NCI-H146 treated with DMSO at 0.1 percent for 48 hours (cell line): ENCODE results near the gene LHFPL4.
"Not testable (repeated sequence)": the region's sequence is repeated elsewhere in the genome, so short reads cannot be mapped to it uniquely, and the experiment has no call there.

Experiments used
- DNase-seq: peaks from one replicate; lab custom pipeline; 2025; ENCODE audit not compliant: unreplicated experiment; lab: John Stamatoyannopoulos, UW

LHFPL4 gene

GRCh38 chr3:9542182-9542581, 11.4 kb downstream of the LHFPL4 start:
- DNase-seq = no peak

DNA sequence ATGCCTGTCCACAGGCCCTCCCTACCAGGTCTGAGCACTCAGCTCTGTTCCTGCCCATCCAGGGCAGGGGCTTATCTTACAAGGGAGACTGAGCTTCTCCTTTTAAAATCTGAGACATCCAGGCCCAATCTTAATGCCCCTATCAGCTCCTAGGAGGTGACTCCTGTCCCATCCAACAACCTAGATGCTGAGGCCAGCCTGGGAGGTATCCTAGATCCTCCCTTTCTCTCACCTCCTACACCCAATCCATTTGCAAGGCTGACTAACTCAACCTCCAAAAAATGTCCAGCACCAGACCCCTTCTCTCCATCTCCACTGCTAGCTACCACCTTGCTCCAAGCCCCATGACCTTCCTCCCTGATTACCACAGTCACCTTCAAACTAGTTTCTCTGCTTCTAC, 17.4 kb downstream of the LHFPL4 start:
- DNase-seq = no peak

GRCh38 chr3:9534429-9534828, 19.2 kb downstream of the LHFPL4 start:
- DNase-seq = no peak

DNA sequence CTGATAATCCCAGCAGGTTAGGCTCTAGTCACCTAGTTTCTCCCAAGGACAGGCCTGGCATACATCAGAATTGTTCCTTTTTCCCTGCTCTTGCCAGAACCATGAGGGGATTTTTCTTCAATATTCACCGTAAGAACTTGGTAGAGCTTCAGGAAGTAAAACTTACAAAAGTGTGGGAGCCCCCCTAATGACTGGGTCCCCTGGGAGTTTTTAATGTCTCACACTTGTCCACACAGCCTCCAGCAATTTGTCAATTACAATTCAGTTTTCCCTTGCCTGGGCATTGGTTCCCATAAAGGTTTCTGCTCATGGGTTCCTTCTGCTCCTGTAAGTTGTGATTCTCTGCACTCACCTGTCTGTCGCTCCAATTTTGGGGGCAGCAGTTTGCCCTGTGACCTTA, 28.5 kb downstream of the LHFPL4 start:
- no peak for DNase-seq

- no peak for DNase-seq
Measured at GRCh38 chr3:9514956-9515355, 38.7 kb downstream of the LHFPL4 start.

- DNase-seq = no peak
Measured at GRCh38 chr3:9514306-9514705, 39.3 kb downstream of the LHFPL4 start.

GRCh38 chr3:9512456-9513045, 41.1 kb downstream of the LHFPL4 start:
- no peak for DNase-seq

DNA sequence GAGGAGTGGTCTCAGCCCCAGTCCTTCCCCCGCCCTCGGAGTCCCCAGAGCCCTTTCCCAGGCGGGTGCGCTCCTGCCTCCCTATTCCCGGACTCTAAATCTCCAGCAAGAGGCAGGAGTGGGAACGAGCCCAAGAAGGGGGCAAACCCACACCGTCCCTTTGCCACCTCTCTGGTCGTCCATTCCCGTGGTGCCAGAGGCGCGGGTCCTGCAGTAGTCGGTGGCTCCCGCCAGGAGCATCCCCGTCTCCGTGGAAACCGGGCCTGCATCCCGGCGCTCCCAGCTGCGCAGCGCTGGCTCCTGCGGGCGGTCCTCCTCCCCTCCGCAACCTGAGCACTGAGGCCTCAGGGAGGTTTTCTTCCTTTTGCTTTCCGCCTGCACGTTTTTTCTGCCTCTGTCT, 44.8 kb downstream of the LHFPL4 start:
- DNase-seq = no peak

DNA sequence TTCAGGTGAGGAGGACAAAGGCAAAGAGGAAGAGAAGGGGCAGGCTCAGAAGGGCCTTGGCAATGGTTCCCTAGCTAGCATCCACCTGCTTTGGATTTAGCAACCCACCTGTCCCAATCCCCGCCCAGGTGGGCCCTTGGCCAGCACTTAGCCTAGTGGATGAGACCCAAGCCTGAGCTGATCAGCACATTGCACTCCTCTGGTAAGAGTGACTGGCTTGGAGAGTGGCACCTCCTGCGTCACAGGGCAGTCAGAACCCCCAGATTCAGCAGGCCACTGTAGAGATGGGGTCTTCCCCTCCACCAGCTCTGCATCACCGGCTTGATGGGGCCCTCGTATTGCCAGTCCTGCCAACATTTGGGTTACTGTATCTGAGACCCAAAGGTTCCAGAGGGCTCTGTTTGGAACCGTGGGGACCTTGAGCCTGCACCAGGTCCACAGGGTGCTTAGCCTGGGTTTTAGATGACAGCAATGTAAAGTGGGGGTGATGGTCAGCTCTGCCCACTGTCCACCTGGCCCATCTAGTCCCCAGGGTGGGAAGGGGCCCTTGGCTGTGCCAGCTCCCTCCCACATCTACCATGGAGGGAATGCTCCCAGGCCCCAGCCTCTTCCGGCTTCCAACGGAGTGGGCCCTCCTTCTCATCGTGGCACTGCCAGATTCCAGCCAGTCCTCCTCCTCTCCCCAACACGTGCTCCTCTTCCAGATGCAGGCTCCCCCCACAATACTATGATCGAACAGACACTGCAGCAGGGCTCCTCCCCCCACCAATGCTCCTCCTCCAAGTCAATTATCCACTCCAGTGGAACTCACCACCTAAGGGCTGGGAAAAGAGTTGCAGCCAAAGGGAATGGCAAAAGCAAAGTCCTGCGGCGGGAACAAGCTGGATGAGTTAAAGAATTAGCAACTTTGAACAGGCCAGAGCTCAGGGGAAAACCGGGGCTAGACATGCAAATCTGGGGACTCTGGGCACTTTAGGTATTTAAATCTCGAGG, 45.7 kb downstream of the LHFPL4 start:
- DNase-seq = no peak

- no peak for DNase-seq
Measured at GRCh38 chr3:9503283-9503682, 50.3 kb downstream of the LHFPL4 start.

DNA sequence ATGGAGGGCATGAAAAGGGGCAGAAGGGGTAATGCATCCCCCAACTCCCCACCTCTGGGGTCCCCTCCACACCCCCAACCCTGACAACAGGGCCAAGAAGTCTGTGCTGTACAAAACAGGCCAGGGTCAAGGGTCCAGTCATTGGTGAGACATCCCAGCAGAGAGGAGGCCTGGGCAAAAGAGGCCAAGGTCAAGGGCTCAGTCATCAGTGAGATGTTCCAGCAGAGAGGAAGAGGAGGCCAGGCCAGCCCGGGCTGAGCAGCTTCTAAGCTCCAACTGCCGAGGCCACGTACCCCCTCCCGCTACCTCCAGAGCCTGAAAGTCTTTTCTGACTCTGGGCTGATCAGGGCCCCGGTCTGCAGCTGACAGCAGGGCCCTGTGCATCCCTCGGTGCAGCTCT, 52.4 kb downstream of the LHFPL4 start:
- DNase-seq = no peak

- peak; percentile 14 for DNase-seq
Measured at GRCh38 chr3:9500108-9501050, 53.2 kb downstream of the LHFPL4 start.

DNA sequence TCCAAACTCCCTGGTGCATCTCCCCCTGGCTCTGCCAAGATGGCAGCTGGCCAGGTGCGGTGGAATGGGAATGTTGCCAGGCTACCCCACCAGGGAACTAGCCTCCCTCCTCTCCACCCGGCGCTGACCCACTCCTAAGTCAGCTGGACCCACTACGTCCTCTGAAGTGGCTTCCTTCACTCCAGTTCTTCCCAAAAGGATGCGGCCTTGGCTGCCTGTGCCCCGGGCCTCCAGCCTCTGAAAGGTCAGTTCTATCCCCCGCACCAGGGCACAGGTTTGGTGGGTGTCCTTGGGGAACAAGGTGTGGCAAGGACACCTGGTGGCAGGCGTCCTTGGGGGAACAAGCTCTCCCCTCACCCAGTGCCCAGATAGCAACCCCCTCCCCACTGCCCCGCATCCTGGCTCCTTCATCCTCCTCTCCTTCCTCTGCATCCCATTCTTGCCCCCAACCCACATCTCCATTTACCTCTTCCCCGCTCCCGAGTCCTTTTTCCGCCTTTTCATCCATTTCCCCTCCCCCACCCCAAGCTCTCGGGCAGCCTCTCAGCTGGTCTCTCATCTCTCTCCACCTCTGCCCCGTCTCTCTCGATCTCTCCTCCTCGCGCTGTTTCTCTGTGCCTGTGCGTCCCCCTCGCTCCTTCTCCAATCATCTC, 54.0 kb downstream of the LHFPL4 start:
- no peak for DNase-seq

GRCh38 chr3:9498781-9499180, 54.8 kb downstream of the LHFPL4 start:
- no peak for DNase-seq

DNA sequence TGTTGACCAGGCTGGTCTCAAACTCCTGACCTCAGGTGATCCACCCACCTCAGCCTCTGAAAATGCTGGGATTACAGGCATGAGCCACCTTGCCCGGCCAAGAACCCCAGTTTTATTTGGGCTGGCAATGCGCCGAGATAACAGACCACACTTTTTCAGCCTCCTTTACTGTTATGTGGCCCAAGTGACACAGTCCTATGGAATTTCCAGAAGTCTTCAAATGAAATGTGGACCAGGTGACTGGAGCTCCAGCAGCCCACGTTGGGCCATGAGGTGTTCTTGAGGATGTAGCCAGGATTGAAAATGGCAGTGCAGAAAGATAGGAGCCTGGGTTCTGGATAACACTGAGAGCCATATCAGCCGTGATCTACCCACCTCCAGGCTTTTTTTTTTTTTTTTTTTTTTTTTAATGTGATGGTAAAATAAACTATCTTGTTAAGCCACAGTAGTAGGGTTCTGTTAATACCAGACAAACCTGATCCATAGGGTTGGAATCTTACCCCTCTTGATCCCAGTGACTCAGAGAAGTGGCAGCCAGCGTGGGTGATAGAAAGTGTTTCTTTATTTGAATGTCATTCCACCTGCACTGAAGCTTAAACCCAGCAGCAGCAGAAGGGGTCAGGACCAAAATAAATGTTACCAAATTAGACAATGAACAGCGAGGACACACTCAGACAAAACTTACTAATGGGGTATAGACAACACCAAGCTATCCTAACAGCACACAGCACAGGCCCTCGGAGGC, 55.6 kb downstream of the LHFPL4 start:
- no peak for DNase-seq

DNA sequence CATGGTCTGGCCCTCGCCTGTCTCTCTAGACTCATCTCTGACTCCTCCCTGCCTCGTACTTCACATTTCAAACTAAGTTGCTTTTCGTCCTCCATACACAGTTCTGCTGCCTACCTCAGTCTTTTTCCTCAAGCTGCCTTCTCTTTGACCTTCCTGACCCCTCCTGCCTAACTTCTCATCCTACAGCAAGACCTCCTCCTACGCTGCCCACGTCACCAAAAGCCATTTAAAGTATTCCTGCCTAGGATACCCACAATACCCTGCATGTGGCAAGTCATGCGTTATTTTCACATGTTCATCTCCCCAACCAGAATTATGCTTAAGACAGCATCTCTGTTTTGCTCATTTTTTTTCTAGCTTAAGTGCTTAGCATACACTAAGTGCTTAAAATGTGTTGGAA, 56.7 kb downstream of the LHFPL4 start:
- no peak for DNase-seq

DNA sequence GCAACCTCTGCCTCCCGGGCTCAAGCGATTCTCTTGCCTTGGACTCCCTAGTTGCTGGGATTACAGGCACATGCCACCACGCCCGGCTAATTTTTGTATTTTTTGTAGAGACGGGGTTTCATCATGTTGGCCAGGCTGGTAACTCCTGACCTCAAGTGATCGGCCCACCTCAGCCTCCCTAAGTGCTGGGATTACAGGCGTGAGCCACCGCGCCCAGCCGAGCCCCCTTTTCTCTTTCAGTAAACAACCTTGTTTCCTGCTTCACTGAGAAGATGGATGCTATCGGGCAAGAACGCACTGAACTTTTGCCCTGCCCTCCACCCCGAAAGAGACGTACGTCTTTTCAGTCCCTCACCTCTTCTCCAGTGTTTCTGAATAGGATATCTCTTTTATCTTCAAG, 59.6 kb downstream of the LHFPL4 start:
- DNase-seq = not testable (repeated sequence)

DNA sequence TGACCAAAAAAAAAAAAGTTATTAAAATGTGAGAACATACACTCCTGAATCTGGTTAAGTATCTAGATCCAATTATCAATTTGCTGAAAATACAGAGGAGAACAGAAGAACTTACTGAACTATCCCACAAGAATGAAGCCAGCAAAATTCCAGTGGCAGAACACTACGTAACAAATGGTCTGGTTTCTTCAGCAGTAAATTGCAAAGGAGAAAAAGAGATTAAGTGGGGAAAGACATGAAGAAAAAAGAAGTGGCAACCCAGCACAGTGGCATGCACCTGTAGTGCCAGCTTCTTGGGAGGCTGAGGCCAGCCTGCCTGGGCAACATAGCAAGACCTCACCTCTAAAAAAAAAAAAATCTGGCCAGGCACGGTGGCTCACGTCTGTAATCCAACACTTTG, 62.1 kb downstream of the LHFPL4 start:
- DNase-seq = no peak

DNA sequence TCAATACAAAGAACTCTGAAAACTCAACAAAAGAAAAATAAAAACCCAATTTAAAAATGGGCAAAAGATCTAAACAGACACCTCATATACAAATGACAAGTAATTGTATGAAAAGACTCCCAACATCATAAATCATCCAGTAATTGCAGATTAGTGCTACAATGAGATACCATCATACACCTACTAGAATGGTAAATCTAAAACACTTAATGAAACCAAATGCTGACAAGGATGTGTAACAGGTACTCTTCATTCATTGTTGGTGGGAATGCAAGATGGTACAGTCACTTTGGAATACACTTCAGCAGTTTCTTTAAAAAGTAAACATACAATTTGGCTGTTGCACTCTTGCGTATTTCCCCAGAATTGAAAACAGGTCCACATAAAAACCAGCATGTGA, 68.4 kb downstream of the LHFPL4 start:
- DNase-seq = no peak

GRCh38 chr3:9480265-9480664, 73.4 kb downstream of the LHFPL4 start:
- no peak for DNase-seq
